Activated effector memory CD4-positive, alpha-beta T cell treated with anti-CD3 and anti-CD28 coated beads, Interleukin-2, amount 50 U/mL, for 16 hours (primary cell): ENCODE data around the gene PRKG1.
"Not testable (repeated sequence)": the region's sequence is repeated elsewhere in the genome, so short reads cannot be mapped to it uniquely, and the experiment has no call there.

Experiments
- DNase-seq: peaks from one replicate; pipeline ENCODE4 v3.0.0-alpha.2; 2020

The PRKG1 gene

GRCh38 chr10:51542853-51543252 is 468.6 kb downstream of the PRKG1 start:
- DNase-seq: no peak

GRCh38 chr10:51544933-51545332 is 470.6 kb downstream of the PRKG1 start:
- DNase-seq: no peak

GRCh38 chr10:51547941-51548340 is 473.7 kb downstream of the PRKG1 start:
- no peak for DNase-seq

- DNase-seq: no peak
These were observed 478.6 kb downstream of the PRKG1 start for GRCh38 chr10:51552879-51553278.

GRCh38 chr10:51564896-51565510 is 490.7 kb downstream of the PRKG1 start:
- no peak for DNase-seq

GRCh38 chr10:51567271-51567670 is 493.0 kb downstream of the PRKG1 start:
- DNase-seq: no peak

- DNase-seq: no peak
These were observed 495.2 kb downstream of the PRKG1 start for GRCh38 chr10:51569467-51569866.

GRCh38 chr10:51574248-51575048 is 500.2 kb downstream of the PRKG1 start:
- no peak for DNase-seq

- not testable (repeated sequence) for DNase-seq
These were observed 506.9 kb downstream of the PRKG1 start for GRCh38 chr10:51581196-51581595.

- no peak for DNase-seq
These were observed 509.7 kb downstream of the PRKG1 start for GRCh38 chr10:51583976-51584375.

- no peak for DNase-seq
These were observed 511.5 kb downstream of the PRKG1 start for GRCh38 chr10:51585742-51586141.

- DNase-seq: no peak
These were observed 514.7 kb downstream of the PRKG1 start for GRCh38 chr10:51588984-51589383.

- DNase-seq: no peak
These were observed 516.5 kb downstream of the PRKG1 start for GRCh38 chr10:51590818-51591217.

- DNase-seq: no peak
These were observed 522.4 kb downstream of the PRKG1 start for GRCh38 chr10:51596695-51597094.

- DNase-seq: no peak
These were observed 525.4 kb downstream of the PRKG1 start for GRCh38 chr10:51599647-51600046.

- no peak for DNase-seq
These were observed 528.0 kb downstream of the PRKG1 start for GRCh38 chr10:51602326-51602725.

- DNase-seq: no peak
These were observed 530.3 kb downstream of the PRKG1 start for GRCh38 chr10:51604579-51604978.

GRCh38 chr10:51606825-51607462 is 532.7 kb downstream of the PRKG1 start:
- DNase-seq: no peak

- no peak for DNase-seq
These were observed 533.2 kb downstream of the PRKG1 start for GRCh38 chr10:51607463-51607835.

GRCh38 chr10:51608211-51608610 is 533.9 kb downstream of the PRKG1 start:
- DNase-seq: no peak

- no peak for DNase-seq
These were observed 541.5 kb downstream of the PRKG1 start for GRCh38 chr10:51615764-51616298.

- no peak for DNase-seq
These were observed 543.4 kb downstream of the PRKG1 start for GRCh38 chr10:51617576-51618235.

- DNase-seq: no peak
These were observed 545.1 kb downstream of the PRKG1 start for GRCh38 chr10:51619365-51619764.
